ENCODE data around the gene TREH. TPM values are rescaled to one million over a fixed set of nuclear protein-coding genes. Genes with fewer than 3 reads are reported as not detected.

Gene TREH
- total RNA-seq, 4 donors from 2014 or later, result not detected

DNA sequence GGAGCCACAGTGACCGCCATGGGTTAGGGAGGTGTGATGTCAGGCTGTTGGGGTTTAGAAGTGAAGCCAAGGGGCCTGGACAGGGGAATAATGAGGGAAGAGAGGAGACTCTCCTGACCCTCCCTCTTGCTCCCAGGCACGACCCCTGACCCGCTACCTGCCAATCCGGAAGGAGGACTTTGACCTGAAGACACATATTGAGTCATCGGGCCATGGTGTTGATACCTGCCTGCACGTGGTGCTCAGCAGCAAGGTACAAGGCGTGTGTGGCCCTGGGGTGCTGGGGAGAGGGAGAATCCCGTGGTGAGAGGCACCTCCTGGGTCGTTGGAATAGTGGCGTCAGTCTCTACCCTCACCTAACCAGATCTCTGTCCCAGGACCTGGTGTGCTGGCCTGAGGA lies 29.5 kb downstream of the TREH start:
- no peak overlapping the region for H3K4me3 ChIP-seq
- H3K4me1 ChIP-seq, result peaks cover 0 to 10% of the 10 kb centered on the region in 2 donors
- H3K27me3 ChIP-seq, result no peaks in the 10 kb centered on the region
- peaks cover 0 to 38% of the 10 kb centered on the region in 2 donors for H3K36me3 ChIP-seq
- in situ Hi-C loops (cut with MboI; ENCODE audit: low sequenced_read_pairs in 4 of 4), result loop anchor here in 2 of 4 donors (10.0 kb wide), 1 partner anchor 55 kb away; no protein-coding TSS in a partner anchor
- H3K27ac ChIP-seq, result no peak overlapping the region
- DNase-seq (no peak), ATAC-seq (no peak)
- H3K9me3 ChIP-seq, result no peaks in the 10 kb centered on the region
- TF ChIP-seq POLR2A (IDR thresholded peaks at IDR 0.05), result no peak
- TF ChIP-seq, protein P1, sequence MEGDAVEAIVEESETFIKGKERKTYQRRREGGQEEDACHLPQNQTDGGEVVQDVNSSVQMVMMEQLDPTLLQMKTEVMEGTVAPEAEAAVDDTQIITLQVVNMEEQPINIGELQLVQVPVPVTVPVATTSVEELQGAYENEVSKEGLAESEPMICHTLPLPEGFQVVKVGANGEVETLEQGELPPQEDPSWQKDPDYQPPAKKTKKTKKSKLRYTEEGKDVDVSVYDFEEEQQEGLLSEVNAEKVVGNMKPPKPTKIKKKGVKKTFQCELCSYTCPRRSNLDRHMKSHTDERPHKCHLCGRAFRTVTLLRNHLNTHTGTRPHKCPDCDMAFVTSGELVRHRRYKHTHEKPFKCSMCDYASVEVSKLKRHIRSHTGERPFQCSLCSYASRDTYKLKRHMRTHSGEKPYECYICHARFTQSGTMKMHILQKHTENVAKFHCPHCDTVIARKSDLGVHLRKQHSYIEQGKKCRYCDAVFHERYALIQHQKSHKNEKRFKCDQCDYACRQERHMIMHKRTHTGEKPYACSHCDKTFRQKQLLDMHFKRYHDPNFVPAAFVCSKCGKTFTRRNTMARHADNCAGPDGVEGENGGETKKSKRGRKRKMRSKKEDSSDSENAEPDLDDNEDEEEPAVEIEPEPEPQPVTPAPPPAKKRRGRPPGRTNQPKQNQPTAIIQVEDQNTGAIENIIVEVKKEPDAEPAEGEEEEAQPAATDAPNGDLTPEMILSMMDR (IDR thresholded peaks at IDR 0.05 in 4 of 5, conservative IDR thresholded peaks at IDR 0.05 in 1 of 5), result no peak
- intact Hi-C loops (cut with DNase I; ENCODE audit: low total_unique reads), result no loop called here

GRCh38 chr11:118648291-118648690 lies 31.2 kb downstream of the TREH start:
- no peaks in the 10 kb centered on the region for H3K27me3 ChIP-seq
- in situ Hi-C loops (cut with MboI; ENCODE audit: low sequenced_read_pairs in 4 of 4), result no loop called here
- H3K36me3 ChIP-seq, result peaks cover 0 to 35% of the 10 kb centered on the region in 2 donors
- H3K9me3 ChIP-seq, result no peaks in the 10 kb centered on the region
- no peak overlapping the region for H3K4me3 ChIP-seq
- DNase-seq, result peak in 1 of 2 donors; percentile 9
- H3K27ac ChIP-seq, result no peak overlapping the region
- TF ChIP-seq, protein P1 (IDR thresholded peaks at IDR 0.05 in 4 of 5, conservative IDR thresholded peaks at IDR 0.05 in 1 of 5), result no peak
- TF ChIP-seq POLR2A (IDR thresholded peaks at IDR 0.05), result no peak
- ATAC-seq, result no peak
- intact Hi-C loops (cut with DNase I; ENCODE audit: low total_unique reads), result no loop called here
- peaks cover 9 to 21% of the 10 kb centered on the region in 2 donors for H3K4me1 ChIP-seq

DNA sequence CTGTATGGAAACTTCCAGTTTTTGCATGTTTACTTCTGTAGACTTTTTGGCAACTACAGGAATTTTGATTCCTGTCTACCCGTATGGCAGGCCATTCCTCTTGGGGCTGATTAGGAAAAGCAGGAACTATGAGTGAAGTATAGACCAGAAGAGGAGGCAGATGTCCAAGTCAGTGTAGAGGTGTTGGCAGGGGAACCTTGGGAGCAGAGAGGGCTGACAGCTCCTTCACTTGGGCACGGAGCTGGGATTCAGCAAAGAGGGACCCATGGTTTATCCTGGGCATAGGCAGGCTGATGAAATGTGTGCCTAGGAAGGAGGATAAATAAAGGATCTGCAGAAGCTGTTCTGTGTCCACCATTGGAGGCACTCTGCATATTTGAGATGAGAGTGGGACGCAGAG lies 33.1 kb downstream of the TREH start:
- Histone ChIP-seq H3K9me3 (no peaks in the 10 kb centered on the region), H3K4me3 (no peak overlapping the region), H3K36me3 (peaks cover 0 to 29% of the 10 kb centered on the region in 2 donors), H3K4me1 (peaks cover 20 to 29% of the 10 kb centered on the region in 2 donors), H3K27me3 (no peaks in the 10 kb centered on the region), H3K27ac (no peak overlapping the region)
- intact Hi-C loops (cut with DNase I; ENCODE audit: low total_unique reads), result no loop called here
- DNase-seq (no peak), ATAC-seq (no peak)
- in situ Hi-C loops (cut with MboI; ENCODE audit: low sequenced_read_pairs in 4 of 4), result no loop called here
- TF ChIP-seq, protein P1 (IDR thresholded peaks at IDR 0.05 in 4 of 5, conservative IDR thresholded peaks at IDR 0.05 in 1 of 5), result no peak
- TF ChIP-seq POLR2A (IDR thresholded peaks at IDR 0.05), result no peak

- Histone ChIP-seq H3K36me3 (peaks cover 0 to 17% of the 10 kb centered on the region in 2 donors), H3K9me3 (no peaks in the 10 kb centered on the region), H3K27ac (no peak overlapping the region), H3K27me3 (no peaks in the 10 kb centered on the region), H3K4me1 (peaks cover 25 to 34% of the 10 kb centered on the region in 2 donors), H3K4me3 (no peak overlapping the region)
- in situ Hi-C loops (cut with MboI; ENCODE audit: low sequenced_read_pairs in 4 of 4), result no loop called here
- DNase-seq, result no peak
- no peak for ATAC-seq
- TF ChIP-seq, protein P1 (IDR thresholded peaks at IDR 0.05 in 4 of 5, conservative IDR thresholded peaks at IDR 0.05 in 1 of 5), result no peak
- no peak for TF ChIP-seq POLR2A (IDR thresholded peaks at IDR 0.05)
- intact Hi-C loops (cut with DNase I; ENCODE audit: low total_unique reads), result no loop called here
These were observed 34.3 kb downstream of the TREH start for GRCh38 chr11:118645066-118645715.
